D721Med (cell line): Measurements from ENCODE around the gene STRIP1.
"Not testable (repeated sequence)": the region's sequence is repeated elsewhere in the genome, so short reads cannot be mapped to it uniquely, and the experiment has no call there.

Experiments
- DNase-seq: peaks from one replicate; pipeline ENCODE4 v3.0.0; 2011; ENCODE audit warnings: low spot score; ENCODE audit not compliant: insufficient read length
- FAIRE-seq: peaks from 2 replicates; lab custom pipeline; 2011; peaks lifted over from hg19 to GRCh38; lab: Jason Lieb, UNC
- CTCF ChIP-seq: IDR thresholded peaks from 2 replicates; pipeline ENCODE4 v1.5.1; 2012; ENCODE audit warnings: mild to moderate bottlenecking, control low read depth; ENCODE audit not compliant: insufficient read depth; ENCODE audit errors: missing control alignments

The STRIP1 gene

DNA sequence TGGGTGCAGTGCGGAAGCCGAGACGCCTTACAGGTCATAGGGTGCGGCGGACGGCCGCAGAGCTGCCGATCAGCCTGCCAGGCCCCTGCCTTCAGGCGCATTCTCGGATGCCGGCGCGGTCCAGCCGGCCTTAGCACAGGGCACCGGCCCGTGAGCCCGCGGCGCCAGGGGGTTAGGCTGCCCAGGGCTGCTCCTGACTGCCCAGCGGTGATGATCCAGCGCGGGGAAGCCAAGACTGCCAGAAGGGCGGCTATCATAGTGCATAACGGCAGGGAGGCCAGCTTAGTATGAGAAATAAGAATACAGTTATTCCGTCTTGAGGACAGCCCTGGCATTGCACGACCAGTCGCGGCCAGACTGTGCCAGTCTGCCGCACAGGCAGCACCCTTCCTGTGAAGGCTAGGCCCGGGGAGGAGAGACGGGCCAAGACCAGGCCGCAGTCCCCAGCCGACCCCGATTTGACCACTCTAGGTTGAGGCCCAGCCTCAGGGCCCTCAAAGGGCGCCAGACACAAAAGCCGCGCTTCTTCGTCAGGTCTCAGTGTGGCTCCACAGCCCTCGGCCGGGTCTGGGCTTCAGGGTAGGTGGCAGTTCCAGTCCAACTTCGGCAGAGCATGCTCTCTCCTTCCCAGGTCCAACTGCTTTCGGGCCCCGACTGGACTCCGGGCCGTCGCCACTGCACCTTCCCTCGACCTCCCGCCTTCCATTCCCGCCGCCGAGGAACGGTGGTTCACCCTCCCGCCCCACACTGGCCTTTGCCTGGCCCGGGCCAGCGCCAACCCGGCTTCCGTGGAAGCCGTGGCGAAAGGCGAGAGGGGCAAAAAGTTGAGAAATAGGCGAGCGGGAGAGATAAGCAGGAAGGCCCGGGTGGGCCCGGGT is 35.2 kb downstream of the STRIP1 start:
- DNase-seq (no peak), FAIRE-seq (no peak)
- TF ChIP-seq CTCF: no peak

- no peak for TF ChIP-seq CTCF
- DNase-seq (no peak), FAIRE-seq (no peak)
Measured at GRCh38 chr1:110070282-110070669, 35.9 kb downstream of the STRIP1 start.

DNA sequence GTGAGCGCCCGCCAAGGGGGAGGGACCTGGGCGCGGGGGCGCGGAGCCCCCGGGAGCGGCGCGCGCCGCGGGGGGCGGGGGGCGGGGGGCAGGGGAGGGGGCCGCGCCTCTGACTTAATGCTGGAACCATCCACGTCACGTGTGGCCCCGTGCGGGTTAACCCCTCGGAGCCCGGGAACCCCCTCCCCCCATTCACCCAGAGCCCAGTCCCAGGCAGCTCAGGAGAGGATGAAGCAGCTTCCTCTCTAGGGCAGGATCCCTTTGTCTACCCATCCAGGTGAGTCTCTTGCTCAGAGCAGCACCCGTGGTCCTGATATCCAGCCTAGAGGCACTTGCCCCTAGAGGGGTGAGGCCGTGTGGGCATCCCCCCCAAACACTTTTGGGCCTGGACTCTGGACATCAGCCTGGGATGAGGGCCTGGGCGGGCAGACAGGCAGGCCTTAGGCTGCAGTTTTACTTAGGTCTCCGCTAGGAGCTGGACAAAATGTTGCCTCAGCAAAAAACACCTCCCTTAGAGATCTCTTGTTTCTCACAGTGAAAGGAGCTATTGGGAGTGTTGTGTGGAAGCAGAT is 36.3 kb downstream of the STRIP1 start, which contains the start of gene ALX3:
TSS of gene ALX3 (minus strand) at position 2 of the 572 bp plus-strand sequence. CDS start 60 bp downstream, outside the sequence.
- no peak for DNase-seq

DNA sequence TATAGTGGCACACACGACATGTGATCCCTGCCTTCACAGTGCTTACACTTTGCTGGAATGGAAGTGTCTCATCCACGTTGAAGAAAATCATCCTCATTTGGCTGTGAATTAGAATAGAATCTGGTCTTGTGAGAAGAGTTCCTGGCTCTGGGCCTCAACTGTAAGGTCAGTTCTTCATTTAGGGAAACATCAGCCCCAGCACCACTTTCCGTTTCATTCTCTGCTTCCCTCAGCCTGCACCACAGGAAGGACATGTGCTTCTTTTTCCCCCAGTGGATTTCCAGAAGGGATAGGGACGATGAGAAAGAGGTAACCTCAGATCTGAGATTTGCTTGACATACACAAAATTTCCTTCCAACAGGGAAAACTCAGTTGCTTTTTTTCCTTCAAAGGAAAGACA is 39.7 kb downstream of the STRIP1 start:
- FAIRE-seq (no peak), DNase-seq (no peak)
- no peak for TF ChIP-seq CTCF

More for the DNA sequence above, 36.3 kb downstream of the STRIP1 start, which contains the start of gene ALX3:
- no peak for TF ChIP-seq CTCF
- no peak for FAIRE-seq

GRCh38 chr1:110076789-110077500 is 42.5 kb downstream of the STRIP1 start:
- DNase-seq: no peak
- no peak for TF ChIP-seq CTCF
- no peak for FAIRE-seq

DNA sequence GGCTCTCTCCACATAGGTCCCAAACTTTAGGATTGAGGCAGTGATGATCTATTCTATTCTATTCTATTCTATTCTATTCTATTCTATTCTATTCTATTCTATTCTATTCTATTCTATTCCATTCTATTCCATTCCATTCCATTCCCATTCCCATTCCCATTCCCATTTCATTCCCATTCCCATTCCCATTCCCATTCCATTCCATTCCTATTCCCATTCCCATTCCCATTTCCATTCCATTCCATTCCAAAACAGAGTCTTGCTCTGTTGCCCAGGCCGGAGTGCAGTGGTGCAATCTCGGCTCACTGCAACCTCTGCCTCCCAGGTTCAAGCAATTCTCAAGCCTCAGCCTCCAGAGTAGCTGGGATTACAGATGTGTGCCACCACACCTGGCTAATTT is 45.6 kb downstream of the STRIP1 start:
- FAIRE-seq, DNase-seq: not testable (repeated sequence)

GRCh38 chr1:110081061-110081460 is 46.6 kb downstream of the STRIP1 start:
- no peak for FAIRE-seq
- no peak for TF ChIP-seq CTCF
- DNase-seq: no peak
